HG03064 (cell line): ENCODE data around the gene ARHGAP42.

Source experiments
- ATAC-seq: cut with Tn5 transposase; IDR thresholded peaks from one replicate; pipeline ENCODE4 v1.9.1; 2021; ENCODE audit warnings: low read depth; ENCODE audit not compliant: unreplicated experiment

Gene ARHGAP42

DNA sequence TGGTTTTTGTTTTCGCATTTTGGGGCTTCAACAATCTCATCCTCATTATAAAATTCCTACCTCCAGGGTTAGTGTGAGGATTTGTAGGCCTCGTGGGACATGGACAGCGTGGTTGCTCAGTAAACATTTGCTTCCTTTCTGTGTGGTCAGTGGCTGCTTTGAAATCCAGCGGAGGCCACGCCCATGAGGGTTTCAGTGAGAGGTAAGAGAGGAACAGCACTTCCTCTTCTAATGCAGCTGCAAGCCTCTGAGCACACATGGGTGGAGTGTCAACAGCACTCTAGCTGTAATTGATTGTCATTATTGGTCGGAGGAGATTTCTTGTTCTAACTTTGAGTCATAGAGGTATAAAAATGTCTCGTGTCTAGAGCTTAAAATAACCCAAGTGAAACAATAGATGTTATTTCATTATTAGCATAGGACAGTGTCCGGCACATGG lies 6.0 kb upstream of the ARHGAP42 start:
- ATAC-seq, result peak; percentile 98

- ATAC-seq, result no peak
These were observed 4.7 kb upstream of the ARHGAP42 start for GRCh38 chr11:100682247-100682969.

- no peak for ATAC-seq
These were observed 4.0 kb upstream of the ARHGAP42 start for GRCh38 chr11:100683126-100683525.

DNA sequence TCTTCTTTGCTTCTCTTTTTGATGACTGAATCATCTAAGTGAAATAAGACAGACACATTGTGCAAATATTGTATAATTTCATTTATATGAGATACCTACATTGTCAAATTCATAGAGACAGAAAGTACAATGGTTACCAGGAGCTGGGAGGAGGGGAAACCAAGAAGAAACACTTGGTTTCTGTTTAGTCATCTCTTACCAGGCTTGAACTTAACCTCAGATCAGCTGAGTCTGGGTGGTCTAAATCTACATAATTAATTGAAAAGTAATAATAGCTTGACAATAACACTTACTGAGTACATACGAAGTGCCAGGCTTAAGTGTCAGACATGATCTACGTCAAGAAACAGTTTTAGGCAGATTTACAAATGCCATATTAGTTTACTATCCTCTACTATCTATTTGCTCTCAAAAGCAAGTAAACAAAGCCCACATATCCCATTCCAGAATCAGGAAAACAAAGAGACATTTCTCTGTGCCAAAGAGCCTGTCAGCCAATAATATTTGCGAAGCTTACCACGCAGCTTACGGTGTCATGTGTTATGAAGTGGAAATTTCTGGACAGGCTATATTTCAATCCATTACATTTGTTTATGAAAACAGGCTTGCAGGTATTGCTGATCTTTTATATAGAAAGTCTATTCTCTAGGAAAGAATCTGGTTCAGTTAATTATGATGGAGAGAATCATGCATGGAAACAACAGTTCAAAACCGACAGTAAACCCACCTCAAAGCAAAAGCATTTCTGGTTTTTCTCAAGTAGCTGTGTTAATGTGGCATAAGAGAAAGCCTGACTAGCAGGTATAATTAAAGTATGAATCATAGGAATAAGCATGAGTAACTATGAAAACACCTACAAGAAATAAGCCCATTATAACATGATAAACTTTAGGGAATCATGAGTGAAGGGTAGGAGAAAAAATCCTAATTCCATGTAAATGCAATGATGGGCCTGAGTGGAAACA lies 2.7 kb upstream of the ARHGAP42 start:
- ATAC-seq, result peak; percentile 27

- no peak for ATAC-seq
These were observed 523 bp upstream of the ARHGAP42 start for GRCh38 chr11:100686476-100687053.

- ATAC-seq, result peak; percentile 68
These were observed 725 bp downstream of the ARHGAP42 start for GRCh38 chr11:100687630-100688395.

DNA sequence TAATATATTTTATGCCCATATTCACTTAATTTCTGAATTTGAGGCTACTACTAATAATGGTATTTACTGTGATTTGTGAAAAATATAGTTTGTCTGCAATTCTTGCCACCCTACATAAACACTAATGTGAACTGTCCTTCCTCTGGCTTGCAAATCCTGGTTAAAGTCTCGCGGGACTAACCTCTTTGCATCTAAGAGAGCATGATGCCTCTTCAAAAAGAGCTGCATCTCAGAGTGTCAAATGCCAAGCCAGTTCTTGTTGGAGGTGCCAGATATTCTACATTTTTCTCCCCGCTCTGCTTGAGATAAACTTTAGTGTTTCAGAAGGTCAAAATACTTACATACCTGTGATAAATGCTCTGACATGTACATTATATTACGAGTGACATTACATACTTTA lies 2.1 kb downstream of the ARHGAP42 start:
- no peak for ATAC-seq

DNA sequence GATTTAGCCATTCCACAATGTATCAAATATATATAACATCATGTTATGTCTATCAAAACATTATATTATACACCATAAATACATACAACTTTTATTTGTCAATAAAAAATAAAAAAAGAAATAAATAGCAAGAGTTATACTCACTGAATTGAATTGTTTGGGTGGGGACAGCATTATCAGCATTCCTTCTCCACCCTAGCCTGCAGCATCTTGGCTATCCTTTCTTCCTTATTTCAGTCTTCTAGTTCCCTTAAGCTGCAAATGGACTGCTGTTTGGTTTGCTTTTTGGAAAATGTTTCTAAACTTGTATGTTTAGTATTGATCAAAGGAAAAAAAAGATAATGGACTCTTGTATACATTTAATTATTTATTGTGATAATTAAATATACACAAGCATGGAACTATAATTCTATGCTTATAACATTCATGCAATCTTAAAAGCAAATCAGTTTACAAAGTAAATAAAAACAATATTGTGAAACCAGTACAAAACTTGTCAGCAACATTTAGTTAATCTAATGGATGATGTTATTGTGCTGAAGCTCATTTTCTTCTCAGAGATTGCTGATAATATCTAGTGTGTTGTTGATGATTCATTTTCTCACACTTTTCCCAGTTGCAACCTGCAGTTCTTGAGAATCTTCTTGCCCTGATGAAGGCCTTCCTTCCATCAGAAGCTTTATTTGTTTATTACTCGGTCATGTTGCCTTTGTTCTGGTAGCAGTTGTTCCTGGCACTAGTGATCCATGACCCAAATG lies 5.0 kb downstream of the ARHGAP42 start:
- no peak for ATAC-seq

DNA sequence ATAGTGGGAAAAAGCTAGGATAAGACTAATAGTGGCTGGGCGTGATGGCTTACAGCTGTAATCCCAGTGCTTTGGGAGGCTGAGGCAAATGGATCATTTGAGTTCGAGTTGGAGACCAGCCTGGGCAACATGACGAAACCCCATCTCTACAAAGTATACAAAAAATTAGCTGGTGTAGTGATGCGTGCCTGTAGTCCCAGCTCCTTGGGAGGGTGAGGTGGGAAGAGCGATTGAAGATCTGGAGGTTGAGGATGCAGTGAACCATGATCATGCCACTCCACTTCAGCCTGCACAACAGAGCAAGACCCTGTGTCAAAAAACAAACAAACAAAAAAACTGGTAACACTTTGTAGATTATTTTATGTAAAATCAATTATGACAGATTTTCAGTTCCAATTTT lies 8.8 kb downstream of the ARHGAP42 start:
- ATAC-seq, result no peak

DNA sequence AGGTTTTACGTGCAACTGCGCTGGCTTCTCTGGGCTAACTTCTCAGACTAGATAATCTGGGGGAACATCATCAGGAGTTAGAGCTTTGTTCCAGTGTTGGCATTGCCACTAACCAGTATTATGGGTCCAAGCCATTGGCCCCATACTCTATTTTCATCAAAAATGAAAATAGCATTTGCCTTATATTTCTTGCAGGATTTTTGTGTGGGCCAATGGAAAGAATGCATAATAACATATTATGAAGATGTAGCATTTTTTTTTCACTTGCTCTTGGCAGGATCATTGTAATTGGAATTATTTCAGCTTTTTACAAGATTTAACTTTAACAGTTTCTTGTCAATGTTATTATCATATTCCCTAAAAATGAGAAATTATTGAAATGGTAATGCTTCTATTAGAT lies 16.1 kb downstream of the ARHGAP42 start:
- no peak for ATAC-seq

DNA sequence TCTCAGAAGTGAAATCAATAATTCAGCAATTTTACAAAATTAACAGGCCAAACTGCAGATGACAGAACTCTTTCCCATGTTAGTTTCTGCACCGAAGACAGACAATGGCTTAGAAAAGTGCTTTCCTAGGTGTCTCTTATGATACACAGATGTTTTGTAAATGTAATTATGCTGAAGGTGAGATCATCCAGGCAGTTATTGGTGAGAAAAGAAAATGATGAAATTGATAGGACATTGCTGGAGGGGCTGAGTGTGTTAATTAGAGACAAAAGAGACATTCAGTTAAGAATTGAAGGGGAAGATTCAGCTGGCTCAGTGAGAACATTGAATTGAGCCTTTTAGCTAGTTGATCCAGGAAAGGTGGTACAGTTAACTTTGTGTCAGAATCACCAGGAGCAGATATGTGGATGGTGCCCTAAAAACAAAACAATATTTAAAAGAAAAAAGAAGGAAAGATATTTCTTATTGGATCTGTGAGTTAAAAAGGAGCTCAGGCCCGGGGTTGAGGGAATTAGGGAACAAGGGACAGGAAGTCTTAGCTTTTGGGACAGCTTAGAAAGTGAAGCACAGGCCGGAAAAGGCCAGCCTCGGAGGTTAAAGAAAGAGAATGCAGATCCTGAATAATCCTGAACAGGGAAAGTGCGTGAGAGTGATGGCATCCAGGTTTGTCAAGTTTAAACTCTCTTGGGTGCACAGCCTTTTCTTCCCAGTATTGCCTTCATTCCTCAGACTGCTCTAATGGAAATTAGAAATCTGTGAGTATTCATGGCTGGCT lies 16.9 kb downstream of the ARHGAP42 start:
- ATAC-seq, result no peak

- no peak for ATAC-seq
These were observed 18.4 kb downstream of the ARHGAP42 start for GRCh38 chr11:100705447-100705846.

DNA sequence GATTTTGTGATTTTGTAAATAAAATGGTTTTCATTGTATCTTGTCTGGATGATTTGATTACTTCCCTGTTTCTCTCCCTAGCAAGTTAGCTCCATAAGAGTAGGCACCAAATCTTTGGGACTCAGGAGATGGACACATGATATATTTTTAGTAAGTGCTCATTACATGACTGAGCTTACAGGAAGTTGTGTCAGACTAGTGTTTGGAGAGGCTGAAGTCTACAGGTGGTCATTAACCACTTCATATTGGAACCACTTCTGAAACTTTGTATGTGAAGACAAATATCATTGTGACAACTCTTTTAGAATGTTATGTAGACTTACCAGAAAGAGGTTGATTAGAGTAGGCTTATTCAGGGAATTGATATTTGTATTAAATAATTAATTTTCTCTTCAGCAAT lies 19.1 kb downstream of the ARHGAP42 start:
- ATAC-seq, result peak; percentile 54

GRCh38 chr11:100709233-100709957 lies 22.3 kb downstream of the ARHGAP42 start:
- ATAC-seq, result peak; percentile 70

DNA sequence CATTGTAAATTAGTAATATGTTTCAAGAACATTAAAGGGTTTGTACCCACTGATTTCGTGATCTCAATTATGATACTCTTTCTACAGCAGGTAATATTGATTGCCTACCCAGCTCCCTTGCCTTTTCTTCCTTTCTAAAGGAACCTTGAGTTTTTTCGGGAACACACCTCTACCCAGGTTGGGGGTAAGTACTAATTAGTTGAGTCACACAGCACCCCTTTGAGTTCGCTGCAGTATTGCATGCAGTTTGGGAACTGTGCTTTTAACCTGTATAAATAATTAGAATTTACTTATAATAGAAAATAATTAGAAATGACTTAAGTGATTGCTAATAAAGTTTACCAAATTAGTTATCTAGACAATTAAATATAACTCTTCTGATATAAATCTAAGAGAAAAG lies 24.9 kb downstream of the ARHGAP42 start:
- no peak for ATAC-seq

DNA sequence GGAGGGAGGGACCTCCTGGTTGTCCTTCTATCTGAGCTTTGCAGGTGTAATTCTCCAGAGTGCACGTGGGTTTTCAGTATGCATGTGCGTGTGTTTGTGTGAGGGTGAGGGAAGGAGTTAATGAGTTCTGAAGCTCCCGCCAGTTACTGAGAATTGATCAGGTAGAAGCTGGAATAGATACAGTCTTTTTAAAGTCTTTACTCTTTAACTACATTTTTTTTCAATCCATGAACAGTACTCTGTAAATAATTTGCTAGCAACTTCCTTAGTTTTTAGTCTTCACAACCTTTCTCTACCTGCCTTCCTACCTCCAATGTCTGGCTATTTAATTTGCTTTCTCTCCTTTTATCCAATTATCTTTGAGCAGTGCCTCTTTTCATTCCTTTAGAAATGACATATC lies 25.5 kb downstream of the ARHGAP42 start:
- no peak for ATAC-seq

- no peak for ATAC-seq
These were observed 28.2 kb downstream of the ARHGAP42 start for GRCh38 chr11:100715165-100715761.

GRCh38 chr11:100716838-100717237 lies 29.8 kb downstream of the ARHGAP42 start:
- no peak for ATAC-seq
